Pancreas (tissue), 10 donors: Measurements from ENCODE around the gene KCNMA1. TPM values are rescaled to one million over a fixed set of nuclear protein-coding genes. Genes with fewer than 3 reads are reported as not detected.

Experiments used
- ATAC-seq, 4 donors: fragments of 200-7000 bp; cut with Tn5 transposase; one replicate each; pipeline versions ENCODE4 v1.8.0 to v1.9.1; 2020; ENCODE audit warnings: mild to moderate bottlenecking in 4 of 4, moderate library complexity in 4 of 4
- DNase-seq, 6 donors: peaks; one replicate each; pipeline ENCODE4 v3.0.0-alpha.2; 2020
- FAIRE-seq: peaks from 2 replicates; lab custom pipeline; 2012; peaks lifted over from hg19 to GRCh38; lab: Jason Lieb, UNC
- H3K27ac ChIP-seq, 4 donors: fragments of 200-600 bp; sonication (generic); 1 replicate in 3 of 4; 2 replicates in 1 of 4; pipeline versions ENCODE4 v1.5.0 to v1.8.0; 2020
- H3K27me3 ChIP-seq, 4 donors: fragments of 200-600 bp; one replicate each; pipeline ENCODE4 v1.8.0; 2021
- H3K36me3 ChIP-seq, 3 donors: fragments of 200-600 bp; sonication (generic) in 1 of 3; one replicate each; pipeline versions ENCODE4 v1.5.0 to v1.8.0; 2020 to 2021
- H3K4me1 ChIP-seq, 3 donors: fragments of 200-600 bp; one replicate each; pipeline ENCODE4 v1.8.0; 2021
- H3K4me3 ChIP-seq, 4 donors: fragments of 200-600 bp; sonication (generic) in 2 of 4; one replicate each; pipeline versions ENCODE4 v1.5.0 to v1.8.0; 2020 to 2021
- H3K9me3 ChIP-seq, 4 donors: fragments of 200-600 bp; one replicate each; pipeline ENCODE4 v1.8.0; 2021
- CTCF ChIP-seq, 4 donors: fragments of 200-600 bp; sonication (generic) in 3 of 4; IDR thresholded peaks; one replicate each; pipeline versions ENCODE4 v1.5.0 to v1.8.0; 2021; ENCODE audit warnings: antibody characterized with exemption in 4 of 4
- WGBS, 2 donors: extraction: QIAGEN DNeasy Blood & Tissue Kit; methylation state at CpG; one replicate each; pipeline ENCODE4 v1.1.7; 2013; 5-methylcytosine and 5-hydroxymethylcytosine counted together
- intact Hi-C, 3 donors: fragments of 100-400 bp; cut with DNase I; formaldehyde crosslinking; loops; one replicate each; pipeline versions ENCODE4 v1.11.1 to v1.14.2; 2022
- polyA plus RNA-seq, 2 donors: library from polyadenylated mRNA; stranded (reverse); fragments of 200-250 nt; gene quantifications; one replicate each; pipeline ENCODE4 v1.2.3, GENCODE V29; 2013
- total RNA-seq, 6 donors: library from RNA; stranded (reverse); fragmentation: NEBNext Ultra II Directional in 4 of 6; extraction: Animal tissue kit (Norgen Biotek cat#: 25700) in 4 of 6; gene quantifications; one replicate each; pipeline versions ENCODE4 v1.2.1 to v1.2.4, GENCODE V29; 2021 to 2023
- donor health status: healthy with polysubstance abuse.
- donor health status: DM: no; HTN: no; CAD: no; lungs with moderate emphysema.
- donor health status: DM: no; HTN: no; CAD: no.
- donor health status: control.
- donor health status: control.
- donor health status: Bipolar disorder and iron deficiency.
- donor health status: DM: yes; HTN: yes; CAD: no.
- donor health status: DM: no; HTN: no; CAD: no.
- donor health status: DM: no; HTN: no; CAD: no.
- donor health status: DM: yes; HTN: yes; CAD: no.

The KCNMA1 gene
- total and polyA plus RNA-seq, 8 donors = 3.5 to 19.4 (median 9.3) TPM

- Histone ChIP-seq H3K36me3 (no peaks in the 10 kb centered on the region), H3K27ac (peak overlapping the region in 3 of 4 donors; percentile 24 to 85 (median 82)), H3K9me3 (no peaks in the 10 kb centered on the region), H3K4me3 (no peak overlapping the region), H3K27me3 (no peaks in the 10 kb centered on the region), H3K4me1 (peaks cover 8 to 17% (median 16%) of the 10 kb centered on the region in 3 donors)
- 80 to 84% methylated on average over 5 of the region's 5 CpGs for WGBS, 2 donors
- TF ChIP-seq CTCF (IDR thresholded peaks at IDR 0.05) = no peak
- ATAC-seq = peak; percentile 22 to 66 (median 60)
- intact Hi-C loops = no loop called here
- no peak for FAIRE-seq
- no peak for DNase-seq
Measured at GRCh38 chr10:77682393-77683087, 44.9 kb upstream of the KCNMA1 start.

- no peaks in the 10 kb centered on the region for H3K36me3 ChIP-seq
- H3K4me3 ChIP-seq = no peak overlapping the region
- peak overlapping the region in 2 of 4 donors; percentile 82 to 85 for H3K27ac ChIP-seq
- no peak for TF ChIP-seq CTCF (IDR thresholded peaks at IDR 0.05)
- no peaks in the 10 kb centered on the region for H3K27me3 ChIP-seq
- DNase-seq (peak in 2 of 6 donors; percentile 11 to 38), FAIRE-seq (no peak), ATAC-seq (peak in 3 of 4 donors; percentile 59 to 80 (median 60))
- peaks cover 8 to 17% (median 16%) of the 10 kb centered on the region in 3 donors for H3K4me1 ChIP-seq
- 36 to 52% methylated on average over 6 of the region's 6 CpGs for WGBS, 2 donors
- intact Hi-C loops = no loop called here
- H3K9me3 ChIP-seq = no peaks in the 10 kb centered on the region
Measured at GRCh38 chr10:77681839-77682238, 44.2 kb upstream of the KCNMA1 start.

- FAIRE-seq (no peak), ATAC-seq (no peak), DNase-seq (no peak)
- no peaks in the 10 kb centered on the region for H3K27me3 ChIP-seq
- intact Hi-C loops = no loop called here
- no peak for TF ChIP-seq CTCF (IDR thresholded peaks at IDR 0.05)
- peaks cover 8 to 17% (median 16%) of the 10 kb centered on the region in 3 donors for H3K4me1 ChIP-seq
- H3K36me3 ChIP-seq = no peaks in the 10 kb centered on the region
- WGBS, 2 donors = 94 to 97% methylated on average over 8 of the region's 8 CpGs
- no peak overlapping the region for H3K4me3 ChIP-seq
- H3K27ac ChIP-seq = no peak overlapping the region
- H3K9me3 ChIP-seq = no peaks in the 10 kb centered on the region
Measured at GRCh38 chr10:77680811-77681210, 43.2 kb upstream of the KCNMA1 start.

DNA sequence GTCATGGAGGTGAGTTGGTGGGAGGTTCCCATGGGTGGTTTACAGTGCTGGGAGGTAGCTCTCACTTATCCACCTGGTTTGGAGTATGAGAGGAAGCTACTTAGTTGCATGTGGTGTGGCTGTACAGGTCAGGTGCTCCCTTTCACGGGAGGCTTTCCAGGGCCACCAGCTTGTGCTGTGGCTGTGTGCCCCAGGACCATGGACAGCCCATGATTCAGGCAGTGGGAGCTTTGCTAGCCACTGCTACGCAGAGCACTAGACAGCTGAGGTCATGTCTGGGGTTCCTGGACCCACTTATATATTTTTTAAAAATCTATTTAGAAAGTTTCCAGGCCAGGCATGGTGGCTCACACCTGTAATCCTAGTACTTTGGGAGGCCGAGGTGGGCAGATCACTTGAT lies 42.5 kb upstream of the KCNMA1 start:
- ATAC-seq (peak in 1 of 4 donors; percentile 32), DNase-seq (no peak), FAIRE-seq (no peak)
- WGBS, 2 donors = 75 to 78% methylated on average over 3 of the region's 3 CpGs
- Histone ChIP-seq H3K27ac (no peak overlapping the region), H3K4me1 (peaks cover 8 to 17% (median 16%) of the 10 kb centered on the region in 3 donors), H3K4me3 (no peak overlapping the region), H3K27me3 (no peaks in the 10 kb centered on the region), H3K9me3 (no peaks in the 10 kb centered on the region), H3K36me3 (no peaks in the 10 kb centered on the region)
- TF ChIP-seq CTCF (IDR thresholded peaks at IDR 0.05) = no peak
- intact Hi-C loops = no loop called here

- Histone ChIP-seq H3K4me1 (peaks cover 8 to 17% (median 16%) of the 10 kb centered on the region in 3 donors), H3K9me3 (no peaks in the 10 kb centered on the region), H3K36me3 (no peaks in the 10 kb centered on the region), H3K27ac (no peak overlapping the region), H3K4me3 (no peak overlapping the region), H3K27me3 (no peaks in the 10 kb centered on the region)
- ATAC-seq = no peak
- no peak for FAIRE-seq
- TF ChIP-seq CTCF (IDR thresholded peaks at IDR 0.05) = no peak
- intact Hi-C loops = no loop called here
- DNase-seq = no peak
- 85 to 87% methylated on average over 5 of the region's 5 CpGs for WGBS, 2 donors
Measured at GRCh38 chr10:77679217-77679616, 41.6 kb upstream of the KCNMA1 start.
